Measurements from ENCODE around the gene ZNF688. TPM values are rescaled to one million over a fixed set of nuclear protein-coding genes. Genes with fewer than 3 reads are reported as not detected.

ZNF688 gene
- total RNA-seq, 1 experiment from 2014 or later = 3.6 TPM

- H3K9me2 ChIP-seq (ENCODE audit: insufficient read depth) = no peaks in the 10 kb centered on the region
- no peak overlapping the region for H2AFZ ChIP-seq (ENCODE audit: low read depth, low read length, poor library complexity, severe bottlenecking)
- H3K27ac ChIP-seq (ENCODE audit: low read depth, low read length) = no peak overlapping the region
- TF ChIP-seq SP1 (IDR thresholded peaks at IDR 0.05; ENCODE audit: low read depth) (no peak), RAD21 (IDR thresholded peaks at IDR 0.05; ENCODE audit: low read depth) (no peak), ZFX (IDR thresholded peaks at IDR 0.05) (no peak), FOSL1 (IDR thresholded peaks at IDR 0.05; ENCODE audit: low read depth) (no peak), EZH2 (IDR thresholded peaks at IDR 0.05) (no peak), EZH2phosphoT487 (IDR thresholded peaks at IDR 0.05; ENCODE audit: borderline replicate concordance) (no peak)
- H3K4me2 ChIP-seq (ENCODE audit: low read length) = no peak overlapping the region
- BruUV-seq (replicated peaks) = no TSS peak
- intact Hi-C loops (cut with micrococcal nuclease) = no loop called here
- H3K4me1 ChIP-seq (ENCODE audit: control insufficient read depth in 1 of 2, insufficient read depth in 2 of 2, low read length in 2 of 2) = peaks cover 7 to 24% of the 10 kb centered on the region in 2 experiments; a peak in 3 of 4 replicates
- ATAC-seq = no peak
- H3K9ac ChIP-seq (ENCODE audit: low read length) = no peak overlapping the region
- POLR2A ChIA-PET = no interaction called here
- no peaks in the 10 kb centered on the region for H4K20me1 ChIP-seq (ENCODE audit: insufficient read depth)
- no peak overlapping the region for H3K4me3 ChIP-seq (replicated peaks in 1 of 2; ENCODE audit: low read depth in 1 of 2, low read length in 2 of 2)
- H3K27me3 ChIP-seq (ENCODE audit: insufficient read depth, low read length) = no peaks in the 10 kb centered on the region
- H3K36me3 ChIP-seq (ENCODE audit: control insufficient read depth in 1 of 2, insufficient read depth in 2 of 2, low read length in 2 of 2) = no peaks in the 10 kb centered on the region
- no peaks in the 10 kb centered on the region for H3K79me2 ChIP-seq (ENCODE audit: insufficient read depth, low read length)
- DNase-seq (ENCODE audit: low read depth, low spot score) = no peak
- RAD21 ChIA-PET (ENCODE audit: low non-redundant PET in 1 of 2, low total read pairs in 2 of 2, uncharacterized antibody in 2 of 2, unreplicated experiment in 2 of 2) = interaction anchor here in 1 of 2 experiments (0.7 kb wide), 1 partner anchor 41 kb away, joined by 6 read pairs; no protein-coding TSS in a partner anchor
- no peaks in the 10 kb centered on the region for H3K9me3 ChIP-seq (ENCODE audit: control insufficient read depth in 1 of 2, insufficient read depth in 1 of 2, low read depth in 1 of 2, low read length in 2 of 2)
- CTCF ChIA-PET = no interaction called here
These were observed 3.4 kb downstream of the ZNF688 start for GRCh38 chr16:30567991-30568638.

- DNase-seq (ENCODE audit: low read depth, low spot score) = no peak
- TF ChIP-seq SRF (IDR thresholded peaks at IDR 0.05; ENCODE audit: low read depth) (no peak), ZNF274 (IDR thresholded peaks at IDR 0.05; ENCODE audit: low read depth, low read length) (no peak), TCF7L2 (IDR thresholded peaks at IDR 0.05; ENCODE audit: borderline replicate concordance, extremely low read depth, insufficient read depth, insufficient read length) (no peak), REST (IDR thresholded peaks at IDR 0.05; ENCODE audit: low read depth) (no peak), EGR1 (IDR thresholded peaks at IDR 0.05; ENCODE audit: low read depth) (no peak), FOSL1 (IDR thresholded peaks at IDR 0.05; ENCODE audit: low read depth) (no peak), YY1 (IDR thresholded peaks at IDR 0.05; ENCODE audit: extremely low read depth, insufficient replicate concordance, low read depth, low read length) (no peak), ZBTB33 (IDR thresholded peaks at IDR 0.05; ENCODE audit: extremely low read depth, insufficient replicate concordance, low read length) (no peak)
These were observed 4.1 kb downstream of the ZNF688 start for GRCh38 chr16:30567160-30567990.

More at GRCh38 chr16:30567160-30567990, 4.1 kb downstream of the ZNF688 start:
- ChIA-PET POLR2A (no interaction called here), CTCF (no interaction called here), RAD21 (ENCODE audit: low non-redundant PET in 1 of 2, low total read pairs in 2 of 2, uncharacterized antibody in 2 of 2, unreplicated experiment in 2 of 2) (interaction anchor here in 1 of 2 experiments (0.7 kb wide), 1 partner anchor 41 kb away, joined by 6 read pairs; no protein-coding TSS in a partner anchor)
- no peaks in the 10 kb centered on the region for H3K27me3 ChIP-seq (ENCODE audit: insufficient read depth, low read length)
- H3K9me2 ChIP-seq (ENCODE audit: insufficient read depth) = no peaks in the 10 kb centered on the region
- no peaks in the 10 kb centered on the region for H3K9me3 ChIP-seq (ENCODE audit: control insufficient read depth in 1 of 2, insufficient read depth in 1 of 2, low read depth in 1 of 2, low read length in 2 of 2)
- no peaks in the 10 kb centered on the region for H4K20me1 ChIP-seq (ENCODE audit: insufficient read depth)
- no peak for ATAC-seq
- no peaks in the 10 kb centered on the region for H3K36me3 ChIP-seq (ENCODE audit: control insufficient read depth in 1 of 2, insufficient read depth in 2 of 2, low read length in 2 of 2)
- peaks cover 4 to 17% of the 10 kb centered on the region in 2 experiments; a peak in 2 of 4 replicates for H3K4me1 ChIP-seq (ENCODE audit: control insufficient read depth in 1 of 2, insufficient read depth in 2 of 2, low read length in 2 of 2)
- H2AFZ ChIP-seq (ENCODE audit: low read depth, low read length, poor library complexity, severe bottlenecking) = no peak overlapping the region
- no peak overlapping the region for H3K9ac ChIP-seq (ENCODE audit: low read length)
- no TSS peak for BruUV-seq (replicated peaks)
- intact Hi-C loops (cut with micrococcal nuclease) = no loop called here
- H3K4me2 ChIP-seq (ENCODE audit: low read length) = no peak overlapping the region
- no peaks in the 10 kb centered on the region for H3K79me2 ChIP-seq (ENCODE audit: insufficient read depth, low read length)
- H3K27ac ChIP-seq (ENCODE audit: low read depth, low read length) = no peak overlapping the region
- H3K4me3 ChIP-seq (replicated peaks in 1 of 2; ENCODE audit: low read depth in 1 of 2, low read length in 2 of 2) = no peak overlapping the region

Measured in HCT116 (cell line).